Measurements from ENCODE around the gene FBXO38.

Gene FBXO38, protein sequence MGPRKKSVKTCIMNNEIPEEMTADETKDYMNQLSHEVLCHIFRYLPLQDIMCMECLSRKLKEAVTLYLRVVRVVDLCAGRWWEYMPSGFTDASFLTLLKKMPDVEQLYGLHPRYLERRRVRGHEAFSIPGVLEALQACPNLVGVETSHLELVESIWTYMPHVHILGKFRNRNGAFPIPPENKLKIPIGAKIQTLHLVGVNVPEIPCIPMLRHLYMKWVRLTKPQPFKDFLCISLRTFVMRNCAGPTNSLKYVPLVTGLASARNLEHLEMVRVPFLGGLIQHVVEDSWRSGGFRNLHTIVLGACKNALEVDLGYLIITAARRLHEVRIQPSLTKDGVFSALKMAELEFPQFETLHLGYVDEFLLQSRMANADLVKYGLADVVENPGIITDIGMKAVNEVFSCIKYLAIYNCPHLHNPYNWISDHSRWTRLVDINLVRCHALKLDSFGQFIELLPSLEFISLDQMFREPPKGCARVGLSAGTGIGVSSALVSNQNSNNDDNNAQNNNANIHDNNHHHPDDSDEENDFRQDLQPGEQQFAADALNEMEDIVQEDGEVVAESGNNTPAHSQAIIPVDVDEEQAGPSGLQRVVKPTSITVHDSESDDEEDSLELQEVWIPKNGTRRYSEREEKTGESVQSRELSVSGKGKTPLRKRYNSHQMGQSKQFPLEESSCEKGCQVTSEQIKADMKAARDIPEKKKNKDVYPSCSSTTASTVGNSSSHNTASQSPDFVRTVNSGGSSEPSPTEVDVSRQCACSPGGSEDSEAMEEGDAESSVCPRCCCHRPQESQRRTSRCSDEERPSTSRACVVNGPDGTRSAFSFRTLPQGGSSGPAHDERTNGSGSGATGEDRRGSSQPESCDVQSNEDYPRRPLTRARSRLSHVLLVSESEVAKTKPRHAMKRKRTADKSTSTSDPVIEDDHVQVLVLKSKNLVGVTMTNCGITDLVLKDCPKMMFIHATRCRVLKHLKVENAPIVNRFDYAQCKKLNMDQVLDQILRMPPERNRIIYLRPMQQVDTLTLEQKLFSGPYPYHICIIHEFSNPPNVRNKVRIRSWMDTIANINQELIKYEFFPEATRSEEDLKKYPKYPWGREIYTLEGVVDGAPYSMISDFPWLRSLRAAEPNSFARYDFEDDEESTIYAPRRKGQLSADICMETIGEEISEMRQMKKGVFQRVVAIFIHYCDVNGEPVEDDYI

DNA sequence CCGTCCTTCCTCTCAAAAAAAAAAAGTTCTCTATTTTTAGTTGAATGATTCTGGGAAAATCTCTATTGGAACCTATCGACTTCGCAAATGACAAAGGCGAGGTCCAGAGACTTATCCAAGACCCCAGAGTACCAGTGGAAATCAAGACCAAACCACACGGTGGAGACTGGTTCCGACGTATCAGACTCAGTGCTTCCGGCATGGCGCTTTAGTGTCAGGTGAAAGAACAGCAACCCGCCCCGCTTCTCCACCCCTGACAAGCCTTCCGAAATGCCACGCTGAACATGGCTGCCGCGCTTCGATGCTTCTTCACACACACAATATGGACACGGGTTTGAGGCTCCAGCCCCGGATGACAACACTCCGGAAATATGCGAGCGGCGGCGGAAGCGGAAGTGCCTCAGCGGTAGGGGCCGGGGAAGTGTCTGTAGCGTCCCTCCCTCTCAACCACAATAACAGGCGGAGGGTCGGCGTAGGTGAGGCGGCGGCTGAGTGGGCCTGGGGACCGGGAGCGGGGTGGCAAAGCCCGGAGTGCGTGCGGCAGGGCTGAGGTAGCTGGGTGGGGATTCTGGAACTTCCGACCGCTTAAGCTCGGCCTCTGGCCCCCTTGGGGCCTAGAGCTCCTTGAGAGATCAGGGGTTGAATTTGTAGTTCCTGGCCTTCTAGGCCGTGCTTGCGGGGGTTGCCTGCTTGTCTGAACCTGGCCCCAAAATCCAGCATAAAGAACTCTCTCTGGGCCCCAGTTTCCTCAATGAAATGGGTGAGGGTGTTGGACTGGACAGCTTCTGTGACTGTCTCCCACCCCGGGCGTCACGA is at the start of gene FBXO38:
Gene FBXO38, plus strand, starts transcription at position 395 of the 816 bp plus-strand sequence. CDS start 10,819 bp downstream, outside the sequence.
- DNase-seq: peak; percentile 86 to 97

GRCh38 chr5:148335259-148335658 is 48.5 kb upstream of the FBXO38 start, which contains the start of gene SPINK9:
TSS of gene SPINK9 (plus strand) at chr5:148335559. CDS start at chr5:148335614, 55 bp downstream.
- DNase-seq: no peak

DNA sequence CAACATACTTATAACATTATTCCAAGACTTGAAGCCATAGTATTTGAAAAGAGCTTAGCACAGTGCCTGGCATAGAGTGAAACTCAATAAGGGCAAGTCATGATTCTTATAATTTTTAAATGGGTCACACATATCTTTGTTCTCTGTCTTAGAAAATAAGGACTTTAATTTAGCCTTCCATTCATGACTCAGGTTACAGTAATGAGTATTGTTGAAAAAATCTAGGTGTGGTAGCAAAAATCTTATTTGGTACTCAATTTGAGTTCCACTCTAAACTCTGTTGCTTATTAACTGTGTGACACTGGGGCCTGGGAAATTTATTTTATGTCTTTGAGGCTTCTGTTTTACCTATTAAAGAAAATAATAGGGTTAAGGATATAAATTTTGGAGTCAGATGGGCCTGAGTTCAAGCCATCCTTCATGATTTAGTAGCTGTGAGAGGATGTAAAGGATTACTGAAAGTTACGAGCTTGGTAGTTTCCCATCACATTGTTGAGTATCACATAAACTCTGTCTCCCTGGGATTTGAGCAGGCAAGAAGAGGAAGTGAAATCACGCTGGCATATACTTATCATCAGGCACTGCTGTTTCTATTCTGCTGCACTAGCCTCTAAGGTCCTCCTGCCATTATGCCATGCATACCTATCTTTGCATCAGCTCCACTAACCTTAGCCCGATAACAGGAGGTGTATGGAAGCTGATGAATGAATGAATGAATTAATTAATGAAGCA is 46.9 kb upstream of the FBXO38 start:
- no peak for DNase-seq

- no peak for DNase-seq
These were observed 41.2 kb upstream of the FBXO38 start for GRCh38 chr5:148342371-148343045.

- DNase-seq: no peak
These were observed 40.7 kb upstream of the FBXO38 start for GRCh38 chr5:148343046-148343407.

DNA sequence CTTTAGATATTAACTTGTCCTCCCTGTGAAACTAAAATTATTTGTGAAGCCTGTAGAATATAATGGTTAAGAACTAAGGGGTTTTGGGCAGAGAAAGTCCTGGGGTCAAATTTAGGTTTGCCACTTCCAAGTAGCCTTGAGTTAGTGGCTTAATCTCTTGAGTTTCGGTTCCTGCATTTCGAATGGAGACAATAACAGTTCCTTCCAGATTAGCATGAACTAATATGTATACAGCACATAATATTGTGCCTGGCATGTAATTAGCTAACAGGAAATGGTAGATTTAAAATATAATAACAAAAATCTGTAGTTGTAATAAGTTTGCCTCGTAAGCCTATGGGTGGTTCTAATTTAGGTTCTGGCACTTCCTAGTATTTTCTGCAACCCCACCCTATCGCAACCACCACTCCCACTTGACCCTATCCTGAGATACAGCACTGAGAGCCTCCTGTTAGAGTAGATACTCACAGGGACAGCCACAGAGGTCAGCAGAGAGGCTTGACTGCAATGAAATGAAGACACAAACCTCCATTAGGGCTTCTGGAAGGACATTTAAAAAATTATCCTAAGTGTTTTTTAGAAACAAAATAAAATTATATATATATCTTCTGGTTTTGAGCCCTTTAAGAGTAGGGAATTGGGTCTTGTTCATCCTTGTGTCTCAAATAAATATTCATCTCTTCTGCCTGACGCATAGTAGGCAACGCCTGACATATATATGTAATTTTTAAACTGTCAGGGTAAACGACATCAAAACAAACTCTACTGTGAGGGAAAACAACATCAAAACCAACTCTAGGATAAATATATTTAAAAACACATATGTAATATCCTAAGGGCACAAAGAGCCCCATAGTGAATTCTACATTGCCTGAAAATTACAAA is 39.9 kb upstream of the FBXO38 start:
- no peak for DNase-seq

- no peak for DNase-seq
These were observed 36.1 kb upstream of the FBXO38 start for GRCh38 chr5:148347706-148348105.

DNA sequence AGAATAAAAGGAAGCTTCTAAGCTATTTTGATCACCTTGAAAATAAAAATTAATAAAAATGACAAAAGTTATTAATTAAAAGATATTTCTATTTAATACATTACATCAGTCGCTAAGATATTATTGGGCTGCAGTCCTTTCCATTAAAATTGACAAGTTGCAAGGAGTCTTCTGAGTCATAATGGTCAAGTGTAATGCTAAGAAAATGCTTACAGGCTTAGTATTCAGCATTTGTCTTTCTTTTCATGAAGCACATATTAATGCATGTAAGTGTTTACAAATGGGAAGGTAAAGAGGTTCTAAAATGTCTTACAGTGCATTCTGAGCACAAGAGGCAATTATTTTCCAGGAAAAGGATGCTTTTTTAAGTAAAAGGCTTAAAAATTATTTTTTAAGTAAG is 31.1 kb upstream of the FBXO38 start:
- no peak for DNase-seq

DNA sequence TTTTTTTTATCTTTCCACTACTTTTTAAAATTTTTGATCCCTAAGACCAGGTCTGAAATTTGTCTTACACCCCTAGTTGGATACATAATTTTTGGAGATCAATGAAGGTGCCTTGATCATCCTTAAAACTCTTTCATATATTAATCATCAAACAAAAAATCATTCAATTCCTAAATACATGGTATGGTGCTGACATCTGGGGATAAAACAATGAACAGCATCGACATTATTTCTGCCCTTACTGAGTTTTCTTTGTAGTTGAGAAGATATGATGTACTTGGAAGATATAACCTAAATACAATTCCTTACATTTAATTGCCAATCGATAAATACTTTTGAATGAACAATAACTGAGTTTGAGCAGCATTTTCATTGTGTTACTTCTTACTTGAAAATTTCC is 30.1 kb upstream of the FBXO38 start:
- no peak for DNase-seq

DNA sequence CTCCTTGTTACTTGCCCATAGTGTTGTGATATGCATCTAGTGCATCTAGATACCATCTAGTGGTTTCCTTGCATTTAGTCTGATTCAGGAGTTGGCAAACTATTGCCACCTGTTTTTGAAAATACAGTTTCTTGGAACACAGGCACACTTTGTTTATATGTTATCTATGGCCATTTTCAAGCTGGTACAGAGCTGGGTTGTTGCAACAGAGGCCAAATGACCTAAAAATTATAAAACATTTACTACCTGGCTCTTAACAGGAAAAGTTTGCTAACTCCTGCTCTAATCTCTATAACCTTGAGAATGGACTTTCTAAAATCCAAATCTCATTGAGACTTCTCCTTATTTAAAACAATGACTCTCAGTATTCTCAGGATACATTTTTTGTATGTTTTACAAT is 19.4 kb upstream of the FBXO38 start:
- DNase-seq: no peak

GRCh38 chr5:148368299-148368698 is 15.5 kb upstream of the FBXO38 start:
- DNase-seq: no peak

DNA sequence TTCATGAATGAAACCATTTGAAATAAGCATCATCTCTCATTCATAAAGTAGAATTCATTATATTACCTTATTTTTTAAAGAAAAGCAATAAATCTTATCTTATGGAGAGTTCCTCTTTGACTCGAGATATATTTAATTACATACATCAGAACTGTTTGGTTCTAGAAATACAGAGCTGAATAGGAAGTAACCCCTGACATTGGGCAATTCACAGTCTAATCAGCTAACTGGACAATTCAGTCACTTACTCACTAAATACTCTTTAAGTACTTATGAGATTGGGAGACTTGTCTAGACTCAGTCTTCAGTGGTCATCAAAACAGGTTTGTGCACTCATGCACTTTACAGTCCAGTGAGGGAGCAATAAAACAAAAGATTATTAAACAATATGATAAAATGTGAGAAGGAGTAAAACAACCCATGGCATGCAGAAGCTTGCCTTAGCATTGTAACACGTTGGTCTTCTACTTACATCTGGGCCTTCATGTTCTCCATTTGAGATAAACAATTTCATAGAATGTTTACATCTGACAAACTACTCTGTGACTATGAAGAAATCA is 11.5 kb upstream of the FBXO38 start:
- no peak for DNase-seq

- DNase-seq: no peak
These were observed 10.9 kb upstream of the FBXO38 start for GRCh38 chr5:148372893-148373292.

DNA sequence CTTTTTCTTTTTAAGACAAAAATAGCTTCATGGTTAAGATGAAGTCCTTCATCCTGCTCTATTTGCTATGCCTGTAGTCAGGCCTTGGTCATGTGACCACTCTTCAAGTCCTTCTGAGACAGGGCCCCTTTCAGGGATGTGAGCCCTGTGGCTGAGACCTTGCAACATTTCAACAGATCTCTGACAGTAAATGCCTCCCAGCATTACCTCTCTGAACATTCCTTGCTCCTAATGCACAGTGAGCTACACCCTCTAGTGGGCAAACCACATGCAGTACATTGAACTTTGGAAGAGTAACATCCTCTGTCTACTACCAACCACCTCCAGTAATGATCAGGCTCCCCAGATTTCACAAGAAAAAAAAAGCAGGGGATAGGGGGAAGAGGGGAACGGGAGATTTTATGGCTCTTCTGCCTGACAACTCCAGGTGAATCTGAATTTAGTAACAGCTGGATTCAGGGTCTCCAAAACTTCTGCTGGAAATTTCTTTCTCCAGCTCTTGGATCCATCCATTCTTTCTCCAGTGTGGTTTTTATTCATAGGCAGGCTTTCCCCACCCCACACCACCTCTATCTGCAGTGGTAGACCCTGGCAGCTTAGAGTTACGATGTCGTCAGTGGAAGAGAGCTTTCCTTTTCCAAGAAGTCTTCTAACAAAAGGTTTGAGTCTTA is 8.9 kb upstream of the FBXO38 start:
- peak; percentile 5 to 18 for DNase-seq

DNA sequence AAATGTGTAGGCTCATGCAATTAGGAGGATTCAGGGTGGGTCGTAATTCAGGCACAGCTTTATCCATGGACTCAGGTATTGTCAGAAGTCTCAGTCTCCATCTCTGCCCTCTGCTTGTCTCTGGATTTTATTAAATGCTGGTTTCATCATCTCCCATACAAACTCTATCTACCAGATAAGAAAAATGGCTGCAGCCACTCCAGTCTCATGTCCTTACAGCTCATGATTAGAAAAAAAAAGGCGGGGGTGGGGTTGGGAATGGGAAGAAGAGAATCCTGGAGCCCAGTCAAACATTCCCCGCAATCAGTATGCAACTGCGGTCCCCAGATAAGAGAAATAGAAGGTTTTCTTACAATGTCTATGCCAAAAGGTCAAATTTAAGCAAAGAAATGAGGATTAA is 7.6 kb upstream of the FBXO38 start:
- DNase-seq: no peak

DNA sequence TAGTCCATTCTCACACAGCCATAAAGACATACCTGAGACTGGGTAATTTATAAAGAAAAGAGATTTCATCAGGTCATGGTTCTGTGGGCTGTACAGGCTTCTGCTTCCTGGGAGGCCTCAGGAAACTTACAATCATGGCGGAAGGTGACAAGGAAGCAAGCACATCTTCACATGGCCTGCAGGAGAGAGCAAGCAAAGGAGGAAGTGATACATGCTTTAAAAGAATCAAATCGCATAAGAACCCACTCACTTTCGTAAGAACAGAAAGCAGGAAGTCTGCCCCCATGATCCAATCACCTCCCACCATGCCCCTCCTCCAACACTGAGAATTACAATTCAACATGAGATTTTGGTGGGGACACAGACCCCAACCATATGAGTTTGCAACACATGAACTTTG is 5.1 kb upstream of the FBXO38 start:
- no peak for DNase-seq

GRCh38 chr5:148379340-148379739 is 4.4 kb upstream of the FBXO38 start:
- no peak for DNase-seq

DNA sequence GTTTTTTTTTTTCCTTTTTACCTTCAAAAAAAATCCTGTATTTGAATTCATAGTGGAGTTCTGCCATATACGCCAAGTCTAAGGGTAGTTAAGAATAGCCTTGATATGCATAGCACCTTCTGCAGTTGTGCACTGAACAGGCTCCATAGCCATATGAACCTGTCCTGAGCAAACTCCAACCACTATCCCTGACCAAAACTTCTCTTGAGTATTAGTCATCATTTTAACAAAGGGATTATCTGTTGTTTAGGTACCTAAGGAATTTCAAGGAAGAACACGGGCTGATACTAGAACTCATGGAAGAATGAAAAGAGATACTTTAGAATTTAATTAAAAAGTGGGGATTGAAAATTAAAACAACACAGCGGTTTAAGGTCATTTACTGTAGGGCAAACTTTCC is 1.9 kb upstream of the FBXO38 start:
- no peak for DNase-seq

DNA sequence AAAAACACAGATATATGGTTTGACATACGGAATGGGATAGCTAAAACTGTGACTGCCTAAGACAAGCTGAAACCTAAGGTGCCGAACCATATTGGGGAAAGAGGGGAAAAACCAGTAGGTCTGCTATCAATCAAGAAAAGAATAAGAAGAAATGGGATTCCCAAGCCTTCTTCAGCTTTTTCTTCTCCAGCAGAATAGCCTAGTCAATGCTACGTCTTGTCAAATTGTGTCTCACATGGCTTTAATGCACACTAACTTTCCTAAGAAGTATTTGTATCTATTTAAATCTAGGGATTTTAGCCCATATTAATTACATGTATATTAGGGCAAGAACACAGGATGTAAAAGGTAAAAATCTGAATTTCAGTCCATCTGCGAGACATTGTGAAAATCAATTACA is 797 bp upstream of the FBXO38 start:
- no peak for DNase-seq

Data from bone marrow (tissue), 2 donors.